ENCODE data around the gene SCGB3A2. TPM values are rescaled to one million over a fixed set of nuclear protein-coding genes. Genes with fewer than 3 reads are reported as not detected.

The SCGB3A2 gene
- total and polyA plus RNA-seq, 2 donors (not counting 3 experiments of a cell fraction or from before 2014, with no cell fraction given), result not detected

GRCh38 chr5:147876141-147876540, 2.4 kb upstream of the SCGB3A2 start:
- TF ChIP-seq JUN (IDR thresholded peaks at IDR 0.05; ENCODE audit: borderline replicate concordance, insufficient read depth, insufficient read length, low read depth), result no peak
- TF ChIP-seq, protein P1, sequence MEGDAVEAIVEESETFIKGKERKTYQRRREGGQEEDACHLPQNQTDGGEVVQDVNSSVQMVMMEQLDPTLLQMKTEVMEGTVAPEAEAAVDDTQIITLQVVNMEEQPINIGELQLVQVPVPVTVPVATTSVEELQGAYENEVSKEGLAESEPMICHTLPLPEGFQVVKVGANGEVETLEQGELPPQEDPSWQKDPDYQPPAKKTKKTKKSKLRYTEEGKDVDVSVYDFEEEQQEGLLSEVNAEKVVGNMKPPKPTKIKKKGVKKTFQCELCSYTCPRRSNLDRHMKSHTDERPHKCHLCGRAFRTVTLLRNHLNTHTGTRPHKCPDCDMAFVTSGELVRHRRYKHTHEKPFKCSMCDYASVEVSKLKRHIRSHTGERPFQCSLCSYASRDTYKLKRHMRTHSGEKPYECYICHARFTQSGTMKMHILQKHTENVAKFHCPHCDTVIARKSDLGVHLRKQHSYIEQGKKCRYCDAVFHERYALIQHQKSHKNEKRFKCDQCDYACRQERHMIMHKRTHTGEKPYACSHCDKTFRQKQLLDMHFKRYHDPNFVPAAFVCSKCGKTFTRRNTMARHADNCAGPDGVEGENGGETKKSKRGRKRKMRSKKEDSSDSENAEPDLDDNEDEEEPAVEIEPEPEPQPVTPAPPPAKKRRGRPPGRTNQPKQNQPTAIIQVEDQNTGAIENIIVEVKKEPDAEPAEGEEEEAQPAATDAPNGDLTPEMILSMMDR (IDR thresholded peaks at IDR 0.05; ENCODE audit: extremely low read depth in 1 of 2, insufficient read depth in 1 of 2, low read depth in 1 of 2, low read length in 2 of 2), result no peak
- no peak for TF ChIP-seq MYC (IDR thresholded peaks at IDR 0.05; ENCODE audit: low read depth, low read length)
- TF ChIP-seq POLR2A (IDR thresholded peaks at IDR 0.05; ENCODE audit: low read depth, low read length), result no peak
- no peak for TF ChIP-seq FOS (IDR thresholded peaks at IDR 0.05; ENCODE audit: borderline replicate concordance, insufficient read depth, low read length)
- TF ChIP-seq, protein P2, sequence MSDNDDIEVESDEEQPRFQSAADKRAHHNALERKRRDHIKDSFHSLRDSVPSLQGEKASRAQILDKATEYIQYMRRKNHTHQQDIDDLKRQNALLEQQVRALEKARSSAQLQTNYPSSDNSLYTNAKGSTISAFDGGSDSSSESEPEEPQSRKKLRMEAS (IDR thresholded peaks at IDR 0.05; ENCODE audit: insufficient read depth, insufficient read length), result no peak
- TF ChIP-seq POLR2AphosphoS5 (IDR thresholded peaks at IDR 0.05; ENCODE audit: insufficient read depth, low read depth, low read length), result no peak
- TF ChIP-seq GATA2 (IDR thresholded peaks at IDR 0.05; ENCODE audit: insufficient read depth, insufficient read length, low read depth, low read length), result no peak
- TF ChIP-seq EZH2 (IDR thresholded peaks at IDR 0.05; ENCODE audit: borderline replicate concordance, low read depth, low read length, severe bottlenecking), result no peak

More at GRCh38 chr5:147876141-147876540, 2.4 kb upstream of the SCGB3A2 start:
- ChIA-PET POLR2A (no interaction called here), CTCF (interaction anchor here (1.0 kb wide), 1 partner anchor 11 kb away, joined by 4 read pairs; no protein-coding TSS in a partner anchor)
- Histone ChIP-seq H3K4me1 (ENCODE audit: control insufficient read depth, extremely low read depth, insufficient read depth, low read length) (no peaks in the 10 kb centered on the region), H3K36me3 (ENCODE audit: control insufficient read depth in 2 of 2, extremely low read depth in 1 of 2, insufficient read depth in 2 of 2, low read length in 2 of 2) (no peaks in the 10 kb centered on the region), H3K4me3 (replicated peaks in 1 of 3; ENCODE audit: insufficient read depth in 1 of 3, low read depth in 1 of 3, low read length in 3 of 3) (no peak overlapping the region), H3K27ac (ENCODE audit: insufficient read depth, low read depth, low read length) (no peak overlapping the region), H3K79me2 (ENCODE audit: control insufficient read depth, insufficient read depth, low read length) (no peaks in the 10 kb centered on the region), H3K9me3 (replicated peaks; ENCODE audit: control insufficient read depth, insufficient read depth, low read length) (no peaks in the 10 kb centered on the region), H2AFZ (ENCODE audit: low read depth, low read length) (no peak overlapping the region), H3K9ac (replicated peaks; ENCODE audit: extremely low read depth, insufficient read depth, low read length) (no peak overlapping the region), H3K9me1 (replicated peaks; ENCODE audit: control insufficient read depth, extremely low read depth, insufficient read depth, low read length) (no peaks in the 10 kb centered on the region), H3K27me3 (ENCODE audit: control insufficient read depth in 2 of 2, insufficient read depth in 2 of 2, low read length in 2 of 2) (peaks cover 4 to 6% of the 10 kb centered on the region in 2 experiments), H3K4me2 (ENCODE audit: insufficient read depth, low read length) (no peak overlapping the region), H4K20me1 (replicated peaks; ENCODE audit: control insufficient read depth, extremely low read depth, insufficient read depth, low read length) (no peaks in the 10 kb centered on the region)
- BruUV-seq (replicated peaks), result no TSS peak
- FAIRE-seq (no peak), DNase-seq (ENCODE audit: low read depth, low spot score) (no peak)
- dilution Hi-C loops (cut with MboI; ENCODE audit: extremely low pct_ligation_motif_present, low sequenced_read_pairs), result no loop called here
- intact Hi-C loops (cut with micrococcal nuclease), result no loop called here
